ENCODE results near the gene ACOT4.
A peak's percentile ranks its signal among the peaks of the same experiment; 100 is the strongest.
"Not testable (repeated sequence)": the region's sequence is repeated elsewhere in the genome, so short reads cannot be mapped to it uniquely, and the experiment has no call there.

Gene ACOT4

DNA sequence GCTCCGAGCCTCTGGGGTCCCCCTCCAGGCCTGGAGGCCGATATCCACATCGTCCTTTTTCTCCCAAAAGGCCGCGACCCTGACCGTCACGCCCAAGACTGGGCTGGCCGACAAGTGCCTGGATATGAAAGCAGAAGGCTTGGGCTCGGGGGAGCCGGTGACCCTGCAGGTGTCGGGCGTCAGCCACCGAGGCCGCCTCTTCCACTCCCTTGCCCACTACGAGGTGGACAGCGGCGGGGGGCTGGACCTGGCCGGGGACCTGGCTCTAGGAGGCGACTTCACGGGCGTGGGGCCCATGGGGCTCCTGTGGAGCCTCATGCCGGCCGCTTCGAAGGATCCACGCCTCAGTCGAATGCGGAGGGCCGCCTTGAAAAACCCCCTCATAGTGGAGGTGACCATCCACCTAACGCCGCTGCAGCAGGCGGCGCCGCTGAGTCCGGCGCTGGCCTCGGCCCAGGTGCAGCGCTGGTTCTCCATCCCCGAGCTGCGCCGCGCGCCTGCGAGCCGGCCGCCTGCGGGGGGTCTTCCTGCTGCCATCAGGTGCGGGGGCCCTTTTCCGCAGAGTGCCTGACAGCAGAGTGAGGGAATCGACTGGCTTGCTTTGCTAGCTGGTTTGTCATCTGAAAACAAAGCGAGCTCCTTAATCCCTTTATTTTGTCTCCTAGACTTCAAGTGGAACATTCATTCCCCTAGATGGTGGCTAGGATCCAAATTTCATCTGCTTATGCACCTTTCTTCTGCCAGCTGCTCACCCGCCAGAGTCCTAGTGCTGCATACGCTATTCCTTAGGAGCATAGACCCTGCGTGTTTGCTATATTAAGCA, 42.5 kb downstream of the ACOT4 start:
- no peak for DNase-seq

DNA sequence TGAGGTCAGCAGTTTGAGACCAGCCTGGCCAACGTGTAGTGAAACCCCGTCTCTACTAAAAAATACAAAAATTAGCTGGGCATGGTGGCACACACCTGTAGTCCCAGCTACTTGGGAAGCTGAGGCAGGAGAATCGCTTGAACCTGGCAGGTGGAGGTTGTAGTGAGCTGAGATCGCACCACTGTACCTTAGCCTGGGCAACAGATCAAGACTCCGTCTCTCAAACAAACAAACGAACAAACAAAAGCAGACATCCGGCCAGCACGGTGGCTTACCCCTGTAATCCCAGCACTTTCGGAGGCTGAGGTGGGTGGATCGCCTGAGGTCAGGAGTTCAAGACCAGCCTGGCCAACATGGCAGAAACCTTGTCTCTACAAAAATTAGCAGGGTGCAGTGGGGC, 44.7 kb downstream of the ACOT4 start:
- not testable (repeated sequence) for DNase-seq

DNA sequence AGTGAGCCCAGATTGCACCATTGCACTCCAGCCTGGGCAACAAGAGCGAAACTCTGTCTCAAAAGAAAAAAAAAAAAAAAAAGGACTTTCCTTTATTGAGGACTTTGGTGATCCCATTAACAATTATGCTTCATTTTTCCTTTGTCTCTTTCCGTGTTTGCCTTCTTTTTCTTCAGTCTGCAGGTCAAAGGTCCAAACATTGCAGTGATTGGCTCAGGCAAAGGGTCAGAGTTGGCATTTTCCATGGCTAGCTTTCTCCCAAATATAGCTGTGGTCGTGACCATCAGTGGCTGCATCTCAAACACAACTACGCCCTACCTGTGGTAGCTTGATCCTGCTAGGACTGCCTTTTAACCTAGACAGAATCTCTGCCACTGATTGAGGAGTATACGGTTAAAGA, 46.2 kb downstream of the ACOT4 start:
- no peak for DNase-seq

- no peak for DNase-seq
Observed at GRCh38 chr14:73640796-73641365, 49.2 kb downstream of the ACOT4 start.

DNA sequence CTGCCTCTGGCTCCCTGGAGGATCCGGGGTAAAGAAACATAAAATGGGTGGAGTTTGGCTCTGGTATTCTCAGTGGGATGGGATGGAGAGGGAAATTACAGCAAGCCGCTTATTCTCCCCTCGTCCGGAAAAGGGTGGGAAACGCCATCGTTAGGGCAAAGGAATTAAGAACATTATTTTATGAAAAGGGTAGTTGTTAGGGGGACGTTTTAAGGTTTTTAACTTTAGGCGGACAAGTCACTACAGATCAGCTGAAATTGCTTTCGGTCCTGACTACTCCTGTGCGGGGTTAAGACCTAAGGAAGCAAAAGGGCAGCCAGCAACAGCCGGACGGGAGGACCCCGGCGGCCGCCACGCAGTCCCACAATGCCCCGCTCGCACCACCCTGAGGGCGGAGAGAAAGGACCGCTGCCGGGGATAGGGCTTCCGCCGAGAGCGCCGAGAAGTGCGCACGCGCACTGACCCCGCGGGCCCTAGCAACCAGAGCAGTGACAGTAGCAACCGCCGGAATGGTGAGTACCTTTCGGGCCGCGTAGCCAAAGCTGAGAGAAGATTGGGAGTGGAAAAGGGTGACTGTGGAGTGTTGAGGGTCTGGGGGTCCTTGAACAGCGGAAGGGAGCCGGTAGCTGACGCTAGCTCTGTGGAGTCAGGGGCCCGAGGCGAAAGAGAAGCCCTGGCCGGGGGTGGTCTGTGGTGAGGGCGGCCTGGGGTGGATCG, 53.0 kb downstream of the ACOT4 start, which contains the start of gene DNAL1:
Gene DNAL1 (plus strand): TSS at position 456 of the 717 bp plus-strand sequence. CDS start 54 bp downstream, at position 510.
- DNase-seq: peak; percentile 85

DNA sequence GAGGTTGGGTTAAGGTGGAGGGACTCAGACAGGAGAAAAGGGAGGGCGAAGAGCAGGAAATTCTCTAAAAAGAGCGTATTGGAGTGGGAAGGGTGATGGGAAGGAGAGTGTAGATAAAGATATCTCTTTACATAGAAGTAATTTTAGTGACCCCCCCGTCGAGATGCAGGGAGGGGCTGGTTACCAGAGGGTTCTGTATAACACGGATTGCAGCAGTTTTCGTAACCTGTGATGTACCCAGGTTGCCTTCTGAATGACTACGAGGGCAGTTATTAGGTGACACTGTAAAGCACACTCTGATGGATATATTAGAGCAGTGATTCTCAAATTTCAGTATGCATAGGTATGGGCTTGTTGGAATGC, 53.6 kb downstream of the ACOT4 start:
- DNase-seq: no peak

Measured in effector CD8-positive, alpha-beta T cell (primary cell).